Suprapubic skin (tissue), 4 donors: ENCODE data around the gene PIK3R1. TPM values are rescaled to one million over a fixed set of nuclear protein-coding genes. Genes with fewer than 3 reads are reported as not detected.

ENCODE experiments used
- DNase-seq, 2 donors: peaks; one replicate each; pipeline ENCODE4 v3.0.0-alpha.2; 2019; ENCODE audit warnings: low spot score in 2 of 2
- H3K27ac ChIP-seq: fragments of 200-600 bp; sonication (generic); one replicate; pipeline ENCODE4 v1.5.1; 2019
- H3K27me3 ChIP-seq: fragments of 200-600 bp; sonication (generic); one replicate; pipeline ENCODE4 v1.5.1; 2019
- H3K36me3 ChIP-seq: fragments of 200-600 bp; sonication (generic); one replicate; pipeline ENCODE4 v1.5.1; 2019
- H3K4me1 ChIP-seq: fragments of 200-600 bp; sonication (generic); one replicate; pipeline ENCODE4 v1.5.1; 2019
- H3K4me3 ChIP-seq: fragments of 200-600 bp; sonication (generic); one replicate; pipeline ENCODE4 v1.5.1; 2019; ENCODE audit warnings: mild to moderate bottlenecking
- H3K9me3 ChIP-seq: fragments of 200-600 bp; sonication (generic); one replicate; pipeline ENCODE4 v1.5.1; 2019
- EP300 ChIP-seq: sonication (generic); formaldehyde crosslinking; IDR thresholded peaks from one replicate; pipeline ENCODE4 v1.6.1; 2017; ENCODE audit warnings: antibody characterized with exemption
- POLR2A ChIP-seq, 2 donors: fragments of 450-650 bp; IDR thresholded peaks; one replicate each; pipeline ENCODE4 v1.6.1; 2017; ENCODE audit warnings: antibody characterized with exemption in 2 of 2, mild to moderate bottlenecking in 2 of 2, moderate library complexity in 2 of 2
- POLR2AphosphoS5 ChIP-seq, 3 donors: sonication (generic); formaldehyde crosslinking; IDR thresholded peaks; one replicate each; pipeline ENCODE4 v1.6.1; 2017; ENCODE audit warnings: antibody characterized with exemption in 3 of 3
- WGBS: methylation state at CpG from one replicate; pipeline ENCODE4 v1.1.5; 2018; 5-methylcytosine and 5-hydroxymethylcytosine counted together
- total RNA-seq, 4 donors: library from RNA; depleted of rRNA; stranded (reverse); fragments of >200 nt; gene quantifications; one replicate each; pipeline ENCODE4 v1.1.0, GENCODE V29; 2016
- TF ChIP-seq, protein P1 (sequence below), 2 donors: fragments of 200-600 bp in 1 of 2; fragments of 450-650 bp in 1 of 2; sonication (generic) in 1 of 2; IDR thresholded peaks; one replicate each; pipeline ENCODE4 v1.5.1; 2016 to 2019; ENCODE audit warnings: antibody characterized with exemption in 2 of 2, mild to moderate bottlenecking in 1 of 2, moderate library complexity in 1 of 2

Gene PIK3R1
- total RNA-seq, 4 donors from 2014 or later, result 96.5 to 257 (median 181) TPM

DNA sequence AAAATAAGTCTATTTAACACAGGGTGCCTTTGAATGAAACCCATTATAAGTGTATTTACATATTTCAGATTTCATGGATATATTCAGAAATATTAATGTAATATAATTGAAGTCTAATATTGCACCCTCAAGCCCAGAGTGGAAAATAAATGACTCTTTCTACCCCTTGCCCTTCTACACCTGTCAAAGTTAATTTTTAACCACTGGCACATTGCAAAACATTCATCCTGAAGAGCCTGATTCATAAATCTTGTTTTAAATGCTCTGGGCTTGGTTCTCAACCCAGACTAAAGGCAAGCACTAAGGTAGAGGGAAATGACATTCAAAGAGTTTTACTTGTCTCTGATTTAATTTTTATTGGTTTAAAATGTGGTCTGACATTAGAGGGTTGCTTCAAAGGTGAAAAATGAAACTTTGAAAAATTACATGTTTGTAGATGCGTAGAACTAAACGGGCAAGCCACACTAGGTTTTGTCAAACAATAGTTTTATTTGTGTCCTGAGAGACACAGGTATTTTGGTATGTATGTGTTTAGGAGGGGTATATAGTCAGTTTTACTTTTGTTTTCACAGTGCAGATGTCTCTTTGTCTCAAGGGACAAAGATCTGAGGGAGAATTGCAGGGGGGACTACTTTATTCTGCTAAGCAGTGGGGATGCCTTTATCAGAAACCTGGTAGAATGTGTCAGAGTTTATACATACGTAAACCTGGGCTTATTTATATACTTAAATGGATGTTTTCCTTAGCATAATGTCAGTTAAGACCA is 69.7 kb downstream of the PIK3R1 start:
- no peak for DNase-seq
- no peaks in the 10 kb centered on the region for H3K9me3 ChIP-seq
- no peak overlapping the region for H3K27ac ChIP-seq
- TF ChIP-seq POLR2AphosphoS5 (IDR thresholded peaks at IDR 0.05), result no peak
- no peak for TF ChIP-seq EP300
- H3K36me3 ChIP-seq, result peaks cover 47% of the 10 kb centered on the region
- H3K27me3 ChIP-seq, result no peaks in the 10 kb centered on the region
- H3K4me3 ChIP-seq, result no peak overlapping the region
- WGBS, result 81% methylated on average over 3 of the region's 3 CpGs
- peaks cover 45% of the 10 kb centered on the region for H3K4me1 ChIP-seq

DNA sequence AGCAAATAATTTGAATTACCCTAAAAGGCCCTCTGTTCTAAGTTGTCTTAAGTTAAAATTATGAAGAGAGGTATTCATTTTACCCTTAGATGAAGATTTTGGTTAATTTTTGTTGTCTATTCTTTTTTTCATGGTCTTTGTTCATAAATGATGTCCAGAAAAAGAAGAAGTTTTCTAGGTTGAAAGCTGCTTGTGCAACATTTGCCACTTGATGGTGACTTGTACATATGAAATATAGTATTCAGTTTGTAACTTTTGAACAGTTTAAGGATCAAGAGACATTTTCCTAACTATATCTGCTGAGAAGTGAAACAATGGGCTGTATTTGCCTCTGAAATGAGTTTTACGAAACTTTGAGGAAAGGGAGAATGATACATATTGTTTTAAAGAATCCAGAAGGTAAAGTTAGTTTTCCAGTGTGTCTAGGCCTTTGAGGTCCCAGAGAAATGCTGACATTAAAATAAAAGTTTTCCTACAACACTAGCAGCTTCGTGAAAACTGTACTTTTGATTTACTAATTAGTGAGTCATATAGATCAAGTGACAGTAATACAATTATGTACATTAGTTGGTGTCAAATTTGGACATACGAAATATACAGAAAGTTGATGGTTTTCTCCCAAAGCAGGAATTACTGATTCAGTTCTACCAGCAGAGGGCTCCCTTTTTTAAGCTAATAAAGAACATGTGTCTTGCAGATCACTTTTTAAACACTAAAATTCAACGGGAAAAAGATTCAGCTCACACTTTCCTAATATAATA is 70.5 kb downstream of the PIK3R1 start:
- Histone ChIP-seq H3K4me1 (peaks cover 46% of the 10 kb centered on the region), H3K36me3 (peaks cover 39% of the 10 kb centered on the region), H3K9me3 (no peaks in the 10 kb centered on the region), H3K4me3 (no peak overlapping the region), H3K27ac (peak overlapping the region; percentile 85), H3K27me3 (no peaks in the 10 kb centered on the region)
- WGBS, result 16% methylated on average over 4 of the region's 4 CpGs
- DNase-seq, result no peak
- TF ChIP-seq, protein P1, sequence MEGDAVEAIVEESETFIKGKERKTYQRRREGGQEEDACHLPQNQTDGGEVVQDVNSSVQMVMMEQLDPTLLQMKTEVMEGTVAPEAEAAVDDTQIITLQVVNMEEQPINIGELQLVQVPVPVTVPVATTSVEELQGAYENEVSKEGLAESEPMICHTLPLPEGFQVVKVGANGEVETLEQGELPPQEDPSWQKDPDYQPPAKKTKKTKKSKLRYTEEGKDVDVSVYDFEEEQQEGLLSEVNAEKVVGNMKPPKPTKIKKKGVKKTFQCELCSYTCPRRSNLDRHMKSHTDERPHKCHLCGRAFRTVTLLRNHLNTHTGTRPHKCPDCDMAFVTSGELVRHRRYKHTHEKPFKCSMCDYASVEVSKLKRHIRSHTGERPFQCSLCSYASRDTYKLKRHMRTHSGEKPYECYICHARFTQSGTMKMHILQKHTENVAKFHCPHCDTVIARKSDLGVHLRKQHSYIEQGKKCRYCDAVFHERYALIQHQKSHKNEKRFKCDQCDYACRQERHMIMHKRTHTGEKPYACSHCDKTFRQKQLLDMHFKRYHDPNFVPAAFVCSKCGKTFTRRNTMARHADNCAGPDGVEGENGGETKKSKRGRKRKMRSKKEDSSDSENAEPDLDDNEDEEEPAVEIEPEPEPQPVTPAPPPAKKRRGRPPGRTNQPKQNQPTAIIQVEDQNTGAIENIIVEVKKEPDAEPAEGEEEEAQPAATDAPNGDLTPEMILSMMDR (IDR thresholded peaks at IDR 0.05), result peak; percentile 52 to 72
- TF ChIP-seq POLR2AphosphoS5 (IDR thresholded peaks at IDR 0.05) (no peak), EP300 (no peak), POLR2A (IDR thresholded peaks at IDR 0.05) (no peak)

DNA sequence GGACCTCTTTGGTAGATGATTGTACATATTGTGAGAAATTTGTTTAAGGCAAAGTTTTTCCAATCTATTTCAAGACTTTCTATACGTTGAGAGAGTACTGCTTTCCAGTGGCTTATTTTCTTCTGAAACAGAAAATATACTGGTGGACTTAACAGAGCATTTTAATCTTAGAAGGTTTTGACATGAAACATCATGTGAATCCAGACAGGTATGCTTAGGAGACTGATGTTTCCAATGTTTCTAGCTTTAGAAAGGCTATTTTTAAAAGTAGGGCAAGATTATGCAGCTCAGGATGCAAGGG is 71.0 kb downstream of the PIK3R1 start:
- WGBS, result 22% methylated on average over 1 of the region's 1 CpG
- Histone ChIP-seq H3K27ac (peak overlapping the region; percentile 85), H3K4me1 (peaks cover 51% of the 10 kb centered on the region), H3K9me3 (no peaks in the 10 kb centered on the region), H3K4me3 (no peak overlapping the region), H3K36me3 (peaks cover 35% of the 10 kb centered on the region), H3K27me3 (no peaks in the 10 kb centered on the region)
- no peak for TF ChIP-seq POLR2AphosphoS5 (IDR thresholded peaks at IDR 0.05)
- TF ChIP-seq EP300, result no peak
- TF ChIP-seq, protein P1 (IDR thresholded peaks at IDR 0.05), result no peak
- no peak for TF ChIP-seq POLR2A (IDR thresholded peaks at IDR 0.05)
- no peak for DNase-seq

DNA sequence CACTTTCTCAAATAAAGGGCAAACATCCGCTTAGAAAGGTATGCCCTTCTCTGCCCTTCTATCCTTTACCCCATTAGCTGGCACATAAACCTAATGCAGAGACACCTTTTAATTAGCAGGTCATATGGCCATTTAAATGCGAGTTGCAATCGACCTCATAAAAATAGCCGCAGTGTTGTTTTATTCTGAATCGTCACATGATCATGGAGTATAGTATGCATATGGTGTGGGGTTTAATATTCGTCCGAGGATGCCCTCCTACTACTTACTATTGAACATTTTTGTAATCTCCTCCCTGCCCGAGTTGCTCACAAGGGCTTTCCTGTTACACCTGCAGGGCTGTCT is 72.0 kb downstream of the PIK3R1 start:
- DNase-seq, result no peak
- peak overlapping the region; percentile 51 for H3K4me3 ChIP-seq
- no peaks in the 10 kb centered on the region for H3K27me3 ChIP-seq
- WGBS, result 45% methylated on average over 8 of the region's 8 CpGs
- peaks cover 32% of the 10 kb centered on the region for H3K36me3 ChIP-seq
- H3K4me1 ChIP-seq, result peaks cover 62% of the 10 kb centered on the region
- H3K27ac ChIP-seq, result peak overlapping the region; percentile 85
- H3K9me3 ChIP-seq, result no peaks in the 10 kb centered on the region
- TF ChIP-seq EP300 (no peak), POLR2AphosphoS5 (IDR thresholded peaks at IDR 0.05) (no peak), POLR2A (IDR thresholded peaks at IDR 0.05) (no peak)
- TF ChIP-seq, protein P1 (IDR thresholded peaks at IDR 0.05), result no peak

DNA sequence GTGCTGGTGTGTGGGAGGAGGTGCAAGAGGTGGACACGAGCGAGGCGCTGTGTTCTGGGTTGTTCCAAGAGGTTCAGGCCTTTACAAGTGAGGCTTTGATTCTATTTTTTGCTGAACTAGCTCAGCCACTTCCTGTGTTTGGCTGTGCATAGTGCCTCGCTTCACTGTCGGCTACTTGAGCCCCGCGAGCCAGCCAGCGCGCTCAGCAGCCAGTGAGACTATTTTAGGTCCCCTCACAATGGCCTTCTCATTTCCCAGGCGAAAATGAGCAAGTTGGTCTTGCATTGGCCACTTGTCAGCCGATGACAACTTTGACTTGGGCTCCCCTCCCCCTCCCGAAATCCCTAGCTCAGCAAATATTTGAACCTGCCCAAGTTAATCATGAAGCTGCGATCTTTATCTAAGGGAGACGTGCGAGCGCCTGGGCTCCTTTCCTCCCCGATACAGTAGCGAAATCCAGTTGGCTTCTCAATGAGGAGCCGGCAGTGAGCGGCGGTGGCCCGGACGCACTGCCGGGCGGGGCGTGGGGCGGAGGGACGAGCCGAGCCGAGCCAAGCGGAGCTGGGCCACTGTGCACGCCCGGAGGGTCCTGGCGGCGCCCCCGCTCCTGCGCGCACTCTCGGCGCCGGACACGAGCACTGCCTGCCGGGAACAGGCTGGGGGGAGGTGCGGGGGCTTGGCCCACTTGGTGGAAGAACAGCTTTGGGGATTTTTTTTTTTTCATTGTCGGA is 72.6 kb downstream of the PIK3R1 start:
- DNase-seq, result no peak
- under 1% methylated on average over 45 of the region's 45 CpGs for WGBS
- H3K9me3 ChIP-seq, result no peaks in the 10 kb centered on the region
- H3K4me3 ChIP-seq, result peak overlapping the region; percentile 51
- peaks cover 62% of the 10 kb centered on the region for H3K4me1 ChIP-seq
- H3K36me3 ChIP-seq, result peaks cover 32% of the 10 kb centered on the region
- no peaks in the 10 kb centered on the region for H3K27me3 ChIP-seq
- peak in 1 of 3 donors; percentile 14 for TF ChIP-seq POLR2AphosphoS5 (IDR thresholded peaks at IDR 0.05)
- no peak for TF ChIP-seq EP300
- TF ChIP-seq, protein P1 (IDR thresholded peaks at IDR 0.05), result no peak
- TF ChIP-seq POLR2A (IDR thresholded peaks at IDR 0.05), result no peak
- H3K27ac ChIP-seq, result peak overlapping the region; percentile 85
